Tibial artery (tissue), 4 donors: ENCODE results near the gene CXCL14.

Source experiments
- DNase-seq, 2 donors: peaks; one replicate each; pipeline ENCODE4 v3.0.0-alpha.2; 2019
- H3K27ac ChIP-seq, 2 donors: fragments of 200-600 bp; sonication (generic) in 1 of 2; 1 replicate in 1 of 2; 2 replicates in 1 of 2; pipeline ENCODE4 v1.5.1; 2018 to 2019; ENCODE audit warnings: mild to moderate bottlenecking in 1 of 2
- H3K27me3 ChIP-seq, 2 donors: fragments of 200-600 bp; sonication (generic) in 1 of 2; one replicate each; pipeline versions ENCODE4 v1.5.1 to v1.6.0; 2016 to 2019
- H3K36me3 ChIP-seq, 3 donors: fragments of 200-600 bp; sonication (generic) in 2 of 3; one replicate each; pipeline ENCODE4 v1.5.1; 2016 to 2019; ENCODE audit warnings: mild to moderate bottlenecking in 2 of 3
- H3K4me1 ChIP-seq, 4 donors: fragments of 200-600 bp; sonication (generic) in 2 of 4; 1 replicate in 3 of 4; 2 replicates in 1 of 4; pipeline ENCODE4 v1.5.1; 2016 to 2019
- H3K4me3 ChIP-seq, 2 donors: fragments of 200-600 bp; sonication (generic) in 1 of 2; 1 replicate in 1 of 2; 2 replicates in 1 of 2; pipeline ENCODE4 v1.5.1; 2018 to 2019; ENCODE audit warnings: mild to moderate bottlenecking in 2 of 2
- H3K9me3 ChIP-seq, 3 donors: fragments of 200-600 bp; sonication (generic) in 1 of 3; one replicate each; pipeline ENCODE4 v1.5.1; 2016 to 2019
- intact Hi-C: fragments of 100-400 bp; cut with DNase I; formaldehyde crosslinking; loops from one replicate; pipeline ENCODE4 v1.15.0; 2023; ENCODE audit warnings: low total_unique reads
- TF ChIP-seq, protein P1 (sequence below), 2 experiments: fragments of 200-600 bp in 1 of 2; fragments of 450-650 bp in 1 of 2; IDR thresholded peaks; one replicate each; pipeline ENCODE4 v1.5.1; 2017 to 2019; ENCODE audit warnings: antibody characterized with exemption in 2 of 2, mild to moderate bottlenecking in 1 of 2, moderate library complexity in 1 of 2

CXCL14 gene

DNA sequence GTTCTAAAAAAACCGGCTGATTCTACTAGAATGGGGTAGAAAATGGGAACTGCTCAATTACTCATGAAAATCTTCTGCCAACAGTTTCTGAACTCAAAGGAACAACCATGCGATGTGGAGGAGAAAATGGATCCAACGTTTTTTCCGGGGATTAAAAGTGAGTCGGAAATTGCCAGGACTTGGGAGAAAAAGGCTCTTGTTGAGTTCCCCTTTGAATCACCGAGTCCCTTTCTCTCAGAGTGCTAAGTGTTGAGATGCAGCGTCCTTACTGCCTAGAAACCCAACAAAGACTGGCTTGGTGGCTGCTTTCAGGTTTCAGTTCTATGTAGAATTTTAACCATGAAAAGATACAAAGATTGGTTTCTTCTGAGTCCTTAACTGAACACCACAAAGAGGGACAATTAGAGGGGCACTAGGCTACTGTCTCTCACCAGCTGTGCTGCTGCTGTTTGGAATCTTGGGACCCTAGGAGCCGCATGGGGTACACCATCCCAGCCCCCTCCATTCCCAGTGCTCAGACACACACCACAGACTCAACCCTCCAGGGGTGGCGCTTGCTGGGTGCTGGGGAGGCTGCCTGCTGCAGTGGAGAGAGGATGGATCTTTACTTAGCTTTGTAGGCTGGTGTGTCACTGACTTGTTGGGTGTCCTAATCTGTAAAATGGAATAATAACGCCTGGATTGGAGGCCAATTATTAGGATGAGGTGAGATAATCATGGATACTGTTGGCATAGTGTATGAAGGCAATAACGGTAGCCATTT, 21.5 kb downstream of the CXCL14 start:
- H3K4me3 ChIP-seq: no peak overlapping the region
- no peak overlapping the region for H3K27ac ChIP-seq
- H3K4me1 ChIP-seq: peaks cover 0 to 4% (median 0%) of the 10 kb centered on the region in 4 donors
- H3K9me3 ChIP-seq: no peaks in the 10 kb centered on the region
- H3K27me3 ChIP-seq: peaks cover 0 to 48% of the 10 kb centered on the region in 2 donors
- no peak for DNase-seq
- intact Hi-C loops: no loop called here
- no peaks in the 10 kb centered on the region for H3K36me3 ChIP-seq
- TF ChIP-seq, protein P1, sequence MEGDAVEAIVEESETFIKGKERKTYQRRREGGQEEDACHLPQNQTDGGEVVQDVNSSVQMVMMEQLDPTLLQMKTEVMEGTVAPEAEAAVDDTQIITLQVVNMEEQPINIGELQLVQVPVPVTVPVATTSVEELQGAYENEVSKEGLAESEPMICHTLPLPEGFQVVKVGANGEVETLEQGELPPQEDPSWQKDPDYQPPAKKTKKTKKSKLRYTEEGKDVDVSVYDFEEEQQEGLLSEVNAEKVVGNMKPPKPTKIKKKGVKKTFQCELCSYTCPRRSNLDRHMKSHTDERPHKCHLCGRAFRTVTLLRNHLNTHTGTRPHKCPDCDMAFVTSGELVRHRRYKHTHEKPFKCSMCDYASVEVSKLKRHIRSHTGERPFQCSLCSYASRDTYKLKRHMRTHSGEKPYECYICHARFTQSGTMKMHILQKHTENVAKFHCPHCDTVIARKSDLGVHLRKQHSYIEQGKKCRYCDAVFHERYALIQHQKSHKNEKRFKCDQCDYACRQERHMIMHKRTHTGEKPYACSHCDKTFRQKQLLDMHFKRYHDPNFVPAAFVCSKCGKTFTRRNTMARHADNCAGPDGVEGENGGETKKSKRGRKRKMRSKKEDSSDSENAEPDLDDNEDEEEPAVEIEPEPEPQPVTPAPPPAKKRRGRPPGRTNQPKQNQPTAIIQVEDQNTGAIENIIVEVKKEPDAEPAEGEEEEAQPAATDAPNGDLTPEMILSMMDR (IDR thresholded peaks at IDR 0.05): no peak

DNA sequence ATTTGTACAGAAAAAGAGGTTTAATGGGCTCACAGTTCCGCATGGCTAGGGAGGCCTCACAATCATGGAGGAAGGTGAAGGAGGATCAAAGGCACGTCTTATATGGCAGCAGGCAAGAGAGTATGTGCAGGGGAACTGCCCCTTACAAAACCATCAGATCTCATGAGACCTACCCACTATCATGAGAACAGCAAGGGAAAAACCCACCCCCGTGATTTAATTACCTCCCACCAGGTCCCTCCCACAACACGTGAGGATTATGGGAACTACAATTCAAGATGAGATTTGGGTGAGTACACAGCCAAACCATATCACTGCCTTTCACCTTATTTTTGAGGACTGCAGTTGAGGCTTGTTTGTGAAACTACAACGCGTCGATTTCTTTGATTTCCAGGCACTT, 22.2 kb downstream of the CXCL14 start:
- Histone ChIP-seq H3K36me3 (no peaks in the 10 kb centered on the region), H3K4me3 (no peak overlapping the region), H3K9me3 (no peaks in the 10 kb centered on the region), H3K27ac (no peak overlapping the region), H3K4me1 (peaks cover 0 to 4% (median 0%) of the 10 kb centered on the region in 4 donors), H3K27me3 (peaks cover 0 to 51% of the 10 kb centered on the region in 2 donors)
- no peak for DNase-seq
- intact Hi-C loops: no loop called here
- TF ChIP-seq, protein P1 (IDR thresholded peaks at IDR 0.05): no peak

DNA sequence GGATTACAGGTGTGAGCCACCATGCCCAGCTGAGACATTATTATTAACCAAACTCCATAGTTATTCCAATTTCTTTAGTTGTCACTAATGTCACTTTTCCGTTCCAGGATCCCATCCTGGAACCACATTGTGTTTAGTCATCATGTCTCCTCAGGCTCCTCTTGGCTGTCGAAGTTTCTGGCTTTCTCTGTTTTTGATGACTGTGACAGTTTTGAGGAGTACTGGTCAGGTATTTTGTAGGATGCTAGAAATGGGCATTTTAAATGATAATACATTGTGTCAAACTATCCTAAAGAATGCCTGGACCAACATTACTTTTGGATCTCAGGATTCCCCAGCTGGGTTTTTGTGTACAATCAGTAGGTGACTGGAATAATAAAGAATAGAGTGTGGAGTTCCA, 23.3 kb downstream of the CXCL14 start:
- H3K4me3 ChIP-seq: no peak overlapping the region
- no peaks in the 10 kb centered on the region for H3K4me1 ChIP-seq
- no peaks in the 10 kb centered on the region for H3K36me3 ChIP-seq
- intact Hi-C loops: no loop called here
- H3K27ac ChIP-seq: no peak overlapping the region
- H3K27me3 ChIP-seq: peaks cover 0 to 51% of the 10 kb centered on the region in 2 donors
- no peak for DNase-seq
- TF ChIP-seq, protein P1 (IDR thresholded peaks at IDR 0.05): no peak
- no peaks in the 10 kb centered on the region for H3K9me3 ChIP-seq

DNA sequence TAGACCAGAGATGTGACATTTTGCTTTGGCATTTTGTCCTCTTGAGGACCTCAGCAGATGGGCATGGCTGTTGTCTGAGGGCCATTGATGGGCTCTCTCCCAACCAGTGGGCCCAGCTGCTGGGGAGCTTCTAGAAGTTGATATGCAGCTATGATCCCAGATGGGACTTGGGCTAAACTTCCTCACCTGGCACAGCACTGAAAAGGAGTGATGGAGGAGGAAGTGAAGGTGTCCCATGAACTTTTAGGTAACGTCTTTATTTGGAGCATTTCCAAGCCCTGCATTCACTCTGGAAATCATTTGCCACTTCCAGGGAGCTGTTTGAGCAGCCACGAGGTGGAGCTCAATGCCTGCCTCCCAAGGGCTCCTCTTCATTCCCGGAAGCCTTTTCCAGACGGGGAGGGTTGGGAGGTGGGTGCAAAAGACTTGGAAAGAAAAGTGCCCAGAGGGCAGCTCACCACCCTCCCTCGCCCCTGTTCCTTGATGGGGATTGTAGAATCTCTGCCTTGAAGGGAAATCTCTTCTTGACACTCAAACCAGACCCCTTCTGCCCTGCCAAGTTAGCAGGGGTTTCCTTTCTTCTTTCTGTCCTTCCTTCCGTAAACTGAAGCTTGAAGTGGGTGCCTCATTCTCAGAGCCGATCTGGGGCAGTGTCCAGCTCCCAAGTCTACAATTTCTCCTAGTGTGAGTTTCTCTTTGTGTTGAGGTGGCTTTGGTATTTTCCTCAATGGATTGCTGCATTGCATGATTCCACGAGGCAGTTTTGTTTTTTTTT, 24.9 kb downstream of the CXCL14 start:
- H3K4me3 ChIP-seq: no peak overlapping the region
- DNase-seq: no peak
- intact Hi-C loops: no loop called here

DNA sequence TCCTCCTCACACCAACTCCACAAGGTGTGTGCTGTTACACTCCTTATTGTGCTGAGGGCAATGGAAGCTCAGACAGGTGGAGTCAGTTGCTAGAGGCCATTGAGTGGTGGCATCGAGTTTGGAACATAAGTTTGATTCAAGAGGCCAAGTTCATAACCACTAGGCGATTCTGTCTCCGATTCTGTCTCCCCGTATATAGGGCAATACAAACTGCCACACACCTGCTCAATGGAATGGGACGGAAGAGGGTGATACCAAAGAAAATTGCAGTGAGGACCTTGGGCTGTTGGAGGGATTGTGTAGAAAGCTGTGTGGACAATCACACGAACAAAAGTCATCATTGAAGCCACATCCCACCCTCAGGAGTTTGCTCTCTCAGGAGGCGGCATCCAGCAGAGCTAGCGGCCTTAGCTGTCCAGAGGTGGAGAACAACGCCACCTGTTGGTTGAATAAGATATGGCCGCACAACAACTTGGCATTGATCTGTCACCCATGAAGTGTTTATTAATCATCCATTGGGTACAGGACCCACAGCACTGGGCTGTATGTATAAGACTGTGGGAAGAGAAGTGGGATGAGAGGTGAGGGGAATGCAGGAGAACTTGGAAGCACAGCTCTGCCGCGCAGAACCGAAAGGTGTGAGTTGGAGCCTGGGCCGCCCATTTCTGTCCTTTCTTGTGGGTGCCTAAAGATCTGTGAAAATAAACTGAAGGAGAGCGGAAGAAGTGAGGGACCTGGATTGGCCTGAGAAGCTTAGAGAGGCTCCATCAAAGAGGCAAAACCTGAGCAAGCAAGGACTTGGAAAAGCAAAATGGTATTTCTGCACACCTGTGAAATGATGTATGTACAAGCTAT, 27.0 kb downstream of the CXCL14 start:
- Histone ChIP-seq H3K9me3 (no peaks in the 10 kb centered on the region), H3K4me3 (no peak overlapping the region), H3K36me3 (no peaks in the 10 kb centered on the region), H3K27me3 (peaks cover 0 to 60% of the 10 kb centered on the region in 2 donors), H3K4me1 (no peaks in the 10 kb centered on the region), H3K27ac (no peak overlapping the region)
- DNase-seq: peak; percentile 76
- intact Hi-C loops: loop anchor here (2.0 kb wide), 1 partner anchor 87 kb away; no protein-coding TSS in a partner anchor
- TF ChIP-seq, protein P1 (IDR thresholded peaks at IDR 0.05): peak; percentile 81 to 86

More for the DNA sequence above, 24.9 kb downstream of the CXCL14 start:
- Histone ChIP-seq H3K9me3 (no peaks in the 10 kb centered on the region), H3K27ac (no peak overlapping the region), H3K27me3 (peaks cover 0 to 51% of the 10 kb centered on the region in 2 donors), H3K36me3 (no peaks in the 10 kb centered on the region), H3K4me1 (no peaks in the 10 kb centered on the region)
- TF ChIP-seq, protein P1 (IDR thresholded peaks at IDR 0.05): no peak
